ENCODE data around the gene BDNF.
"Not testable (repeated sequence)": the region's sequence is repeated elsewhere in the genome, so short reads cannot be mapped to it uniquely, and the experiment has no call there.

Gene BDNF

GRCh38 chr11:27700351-27701301 is at the start of gene BDNF:
Gene BDNF (minus strand): TSS chr11:27700455. CDS start chr11:27658564, 41,891 bp downstream.
- no peak for DNase-seq (ENCODE audit: low read depth in 2 of 3, low spot score in 2 of 3)

- no peak for DNase-seq (ENCODE audit: low read depth in 2 of 3, low spot score in 2 of 3)
Measured at GRCh38 chr11:27740362-27741013, 40.2 kb upstream of the BDNF start.

- DNase-seq (ENCODE audit: low read depth in 2 of 3, low spot score in 2 of 3), result no peak
Measured at GRCh38 chr11:27735281-27735680, 35.0 kb upstream of the BDNF start.

GRCh38 chr11:27731803-27732202 is 31.5 kb upstream of the BDNF start:
- not testable (repeated sequence) for DNase-seq (ENCODE audit: low read depth in 2 of 3, low spot score in 2 of 3)

- DNase-seq (ENCODE audit: low read depth in 2 of 3, low spot score in 2 of 3), result no peak
Measured at GRCh38 chr11:27726981-27727380, 26.7 kb upstream of the BDNF start.

- DNase-seq (ENCODE audit: low read depth in 2 of 3, low spot score in 2 of 3), result no peak
Measured at GRCh38 chr11:27723687-27724086, 23.4 kb upstream of the BDNF start.

- no peak for DNase-seq (ENCODE audit: low read depth in 2 of 3, low spot score in 2 of 3)
Measured at GRCh38 chr11:27722953-27723344, 22.7 kb upstream of the BDNF start.

GRCh38 chr11:27722117-27722952 is 22.1 kb upstream of the BDNF start:
- DNase-seq (ENCODE audit: low read depth in 2 of 3, low spot score in 2 of 3), result no peak

- no peak for DNase-seq (ENCODE audit: low read depth in 2 of 3, low spot score in 2 of 3)
Measured at GRCh38 chr11:27721264-27722116, 21.2 kb upstream of the BDNF start.

- no peak for DNase-seq (ENCODE audit: low read depth in 2 of 3, low spot score in 2 of 3)
Measured at GRCh38 chr11:27720277-27720830, 20.1 kb upstream of the BDNF start.

GRCh38 chr11:27719546-27719925 is 19.3 kb upstream of the BDNF start:
- DNase-seq (ENCODE audit: low read depth in 2 of 3, low spot score in 2 of 3), result no peak

GRCh38 chr11:27718863-27719545 is 18.7 kb upstream of the BDNF start:
- DNase-seq (ENCODE audit: low read depth in 2 of 3, low spot score in 2 of 3), result no peak

GRCh38 chr11:27718346-27718862 is 18.1 kb upstream of the BDNF start:
- DNase-seq (ENCODE audit: low read depth in 2 of 3, low spot score in 2 of 3), result no peak

GRCh38 chr11:27717801-27718229 is 17.6 kb upstream of the BDNF start:
- no peak for DNase-seq (ENCODE audit: low read depth in 2 of 3, low spot score in 2 of 3)

- DNase-seq (ENCODE audit: low read depth in 2 of 3, low spot score in 2 of 3), result no peak
Measured at GRCh38 chr11:27717377-27717776, 17.1 kb upstream of the BDNF start.

GRCh38 chr11:27716835-27717234 is 16.6 kb upstream of the BDNF start:
- DNase-seq (ENCODE audit: low read depth in 2 of 3, low spot score in 2 of 3), result no peak

- DNase-seq (ENCODE audit: low read depth in 2 of 3, low spot score in 2 of 3), result no peak
Measured at GRCh38 chr11:27716216-27716615, 16.0 kb upstream of the BDNF start.

- DNase-seq (ENCODE audit: low read depth in 2 of 3, low spot score in 2 of 3), result no peak
Measured at GRCh38 chr11:27711725-27712124, 11.5 kb upstream of the BDNF start.

- no peak for DNase-seq (ENCODE audit: low read depth in 2 of 3, low spot score in 2 of 3)
Measured at GRCh38 chr11:27710536-27710935, 10.3 kb upstream of the BDNF start.

Measured in activated CD8-positive, alpha-beta memory T cell treated with anti-CD3 and anti-CD28 coated beads for 48 hours (primary cell).